Forelimb muscle (tissue), 1 donor: ENCODE results near the gene TRPM3. TPM values are rescaled to one million over a fixed set of nuclear protein-coding genes. Genes with fewer than 3 reads are reported as not detected.

Experiments used
- DNase-seq: peaks from one replicate; pipeline ENCODE4 v3.0.0-alpha.2; 2013; ENCODE audit warnings: low read depth
- polyA plus RNA-seq: library from polyadenylated mRNA; unstranded; fragments of 120-200 nt; gene quantifications from one replicate; pipeline ENCODE4 v1.2.1, GENCODE V29; 2013; ENCODE audit not compliant: insufficient read length

The TRPM3 gene
- polyA plus RNA-seq, 1 donor = 0.19 TPM

GRCh38 chr9:70519912-70520724, 601.3 kb downstream of the TRPM3 start:
- DNase-seq = no peak

GRCh38 chr9:70517926-70518610, 603.4 kb downstream of the TRPM3 start:
- DNase-seq = no peak

- no peak for DNase-seq
Measured at GRCh38 chr9:70514273-70514672, 607.1 kb downstream of the TRPM3 start.

- no peak for DNase-seq
Measured at GRCh38 chr9:70511858-70512257, 609.6 kb downstream of the TRPM3 start.

- no peak for DNase-seq
Measured at GRCh38 chr9:70510157-70510770, 611.2 kb downstream of the TRPM3 start.

GRCh38 chr9:70506159-70506558, 615.3 kb downstream of the TRPM3 start:
- DNase-seq = no peak

GRCh38 chr9:70504834-70505233, 616.6 kb downstream of the TRPM3 start:
- no peak for DNase-seq

- DNase-seq = no peak
Measured at GRCh38 chr9:70502690-70503089, 618.7 kb downstream of the TRPM3 start.

- DNase-seq = no peak
Measured at GRCh38 chr9:70500793-70501192, 620.6 kb downstream of the TRPM3 start.

- no peak for DNase-seq
Measured at GRCh38 chr9:70499621-70500020, 621.8 kb downstream of the TRPM3 start.

GRCh38 chr9:70498866-70499265, 622.6 kb downstream of the TRPM3 start:
- DNase-seq = no peak

- DNase-seq = no peak
Measured at GRCh38 chr9:70496244-70496643, 625.2 kb downstream of the TRPM3 start.

GRCh38 chr9:70495514-70495913, 625.9 kb downstream of the TRPM3 start:
- no peak for DNase-seq

GRCh38 chr9:70494221-70494620, 627.2 kb downstream of the TRPM3 start:
- DNase-seq = no peak

- DNase-seq = no peak
Measured at GRCh38 chr9:70493029-70493428, 628.4 kb downstream of the TRPM3 start.

GRCh38 chr9:70492319-70492777, 629.1 kb downstream of the TRPM3 start:
- DNase-seq = no peak

- no peak for DNase-seq
Measured at GRCh38 chr9:70491426-70492318, 629.7 kb downstream of the TRPM3 start.

- DNase-seq = no peak
Measured at GRCh38 chr9:70490478-70490877, 630.9 kb downstream of the TRPM3 start.

- DNase-seq = no peak
Measured at GRCh38 chr9:70488793-70489105, 632.7 kb downstream of the TRPM3 start.

GRCh38 chr9:70488098-70488792, 633.2 kb downstream of the TRPM3 start:
- DNase-seq = no peak

- DNase-seq = no peak
Measured at GRCh38 chr9:70486127-70486526, 635.3 kb downstream of the TRPM3 start.
